Astrocyte of the cerebellum (primary cell): ENCODE data around the gene ARHGAP36.

Experiments used
- DNase-seq: peaks from one replicate; pipeline ENCODE4 v3.0.0-alpha.2; 2011; ENCODE audit warnings: low read depth
- H3K4me3 ChIP-seq: 2 replicates; pipeline ENCODE4 v1.5.1; 2011; ENCODE audit warnings: mild to moderate bottlenecking, low read depth, low read length, moderate library complexity
- CTCF ChIP-seq: IDR thresholded peaks from 2 replicates; pipeline ENCODE4 v1.5.1; 2012; ENCODE audit warnings: low read length, low read depth, moderate library complexity, mild to moderate bottlenecking; ENCODE audit errors: missing control alignments
- in situ Hi-C: cut with HindIII; loops from 2 replicates; pipeline ENCODE4 v1.10.0; 2017; ENCODE audit warnings: low sequenced_read_pairs

Gene ARHGAP36, protein sequence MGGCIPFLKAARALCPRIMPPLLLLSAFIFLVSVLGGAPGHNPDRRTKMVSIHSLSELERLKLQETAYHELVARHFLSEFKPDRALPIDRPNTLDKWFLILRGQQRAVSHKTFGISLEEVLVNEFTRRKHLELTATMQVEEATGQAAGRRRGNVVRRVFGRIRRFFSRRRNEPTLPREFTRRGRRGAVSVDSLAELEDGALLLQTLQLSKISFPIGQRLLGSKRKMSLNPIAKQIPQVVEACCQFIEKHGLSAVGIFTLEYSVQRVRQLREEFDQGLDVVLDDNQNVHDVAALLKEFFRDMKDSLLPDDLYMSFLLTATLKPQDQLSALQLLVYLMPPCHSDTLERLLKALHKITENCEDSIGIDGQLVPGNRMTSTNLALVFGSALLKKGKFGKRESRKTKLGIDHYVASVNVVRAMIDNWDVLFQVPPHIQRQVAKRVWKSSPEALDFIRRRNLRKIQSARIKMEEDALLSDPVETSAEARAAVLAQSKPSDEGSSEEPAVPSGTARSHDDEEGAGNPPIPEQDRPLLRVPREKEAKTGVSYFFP

GRCh38 chrX:131058136-131058868 lies at the start of gene ARHGAP36:
Gene ARHGAP36 (plus strand): TSS chrX:131058346. CDS start chrX:131081666, 23,320 bp downstream.
- in situ Hi-C loops: no loop called here
- peak within 1 kb of the TSS; percentile 3 for H3K4me3 ChIP-seq
- DNase-seq: no peak
- no peak for TF ChIP-seq CTCF

DNA sequence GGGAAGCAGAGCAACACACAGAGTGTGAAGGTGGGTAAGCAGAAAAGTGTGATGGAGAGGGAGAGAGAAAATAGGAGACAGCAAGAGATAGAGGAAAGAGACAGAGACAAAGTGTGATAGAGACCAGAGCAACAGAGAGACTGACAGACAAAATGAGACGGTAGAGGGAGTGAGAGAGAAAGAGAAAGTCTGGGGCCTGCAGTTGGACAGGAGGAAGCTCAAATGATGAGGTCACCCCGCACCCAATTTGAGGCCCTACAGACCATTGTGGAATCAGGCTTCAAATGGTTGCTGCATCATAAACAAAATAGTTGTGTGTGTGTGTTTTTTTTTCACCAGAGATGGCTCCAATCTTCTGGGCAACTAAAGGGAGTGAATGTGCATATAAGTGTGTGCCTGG lies 48.0 kb upstream of the ARHGAP36 start:
- DNase-seq: no peak
- no peak overlapping the region for H3K4me3 ChIP-seq
- no peak for TF ChIP-seq CTCF
- in situ Hi-C loops: no loop called here

DNA sequence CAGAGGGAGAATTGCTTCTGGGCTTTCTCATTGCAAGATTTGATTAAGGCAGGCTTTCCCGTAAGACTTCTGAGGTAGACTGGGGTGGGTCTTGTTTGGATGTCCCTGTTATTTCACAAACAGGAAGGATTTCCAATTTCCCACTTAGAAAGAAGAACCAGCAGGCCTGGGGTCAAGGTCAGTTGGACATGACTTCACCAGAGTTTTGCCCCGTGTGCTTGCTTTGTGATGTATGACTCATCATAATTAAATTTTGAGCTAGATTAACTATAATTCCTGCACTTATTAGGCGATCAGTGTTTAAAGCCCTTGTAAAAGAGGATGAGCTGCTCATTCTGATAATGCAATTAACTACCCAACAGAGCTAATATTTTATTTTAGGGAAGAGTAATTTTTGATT lies 32.8 kb upstream of the ARHGAP36 start:
- in situ Hi-C loops: no loop called here
- TF ChIP-seq CTCF: no peak
- no peak overlapping the region for H3K4me3 ChIP-seq
- no peak for DNase-seq

DNA sequence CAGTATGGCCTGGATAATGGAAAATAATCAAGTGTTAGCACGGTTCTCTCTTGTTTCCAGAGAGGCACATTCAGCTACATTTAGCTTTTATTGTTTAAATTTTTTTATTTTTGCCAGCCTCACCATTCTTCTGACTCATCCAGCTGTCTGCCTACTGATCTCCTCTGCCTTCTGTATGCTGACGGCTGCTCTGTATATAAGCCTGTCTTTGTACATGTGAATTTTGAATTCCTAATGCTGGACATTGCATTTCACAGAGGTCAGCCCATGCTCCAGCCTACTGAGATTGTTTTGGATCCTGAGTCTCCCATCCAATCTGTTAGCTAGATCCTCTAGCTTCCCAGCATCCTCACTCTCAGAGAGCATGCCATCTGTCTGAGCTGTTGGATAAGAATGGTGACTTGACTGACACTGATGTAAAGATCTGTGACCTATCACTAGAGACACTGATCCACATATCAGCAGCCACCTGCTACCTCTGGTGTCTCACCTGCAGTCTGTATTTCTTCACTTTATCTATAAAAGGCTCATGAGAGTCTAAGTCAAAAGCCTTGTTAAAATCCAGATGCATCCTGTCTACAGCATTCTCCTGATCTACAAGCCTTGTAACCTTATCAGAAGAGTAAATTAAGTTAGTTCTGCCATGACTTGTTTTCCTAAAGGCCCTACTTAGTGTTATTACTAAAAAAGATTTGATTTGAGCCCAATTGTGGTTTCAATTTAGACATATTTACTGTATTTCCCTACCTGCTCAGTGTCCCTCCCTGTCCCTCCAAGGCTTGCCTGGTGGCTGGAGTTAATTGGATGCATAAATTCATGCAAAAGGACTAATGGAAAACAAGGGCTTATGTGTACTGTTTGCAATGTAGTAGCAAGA lies 25.6 kb upstream of the ARHGAP36 start:
- in situ Hi-C loops: no loop called here
- TF ChIP-seq CTCF: no peak
- DNase-seq: no peak
- H3K4me3 ChIP-seq: no peak overlapping the region

DNA sequence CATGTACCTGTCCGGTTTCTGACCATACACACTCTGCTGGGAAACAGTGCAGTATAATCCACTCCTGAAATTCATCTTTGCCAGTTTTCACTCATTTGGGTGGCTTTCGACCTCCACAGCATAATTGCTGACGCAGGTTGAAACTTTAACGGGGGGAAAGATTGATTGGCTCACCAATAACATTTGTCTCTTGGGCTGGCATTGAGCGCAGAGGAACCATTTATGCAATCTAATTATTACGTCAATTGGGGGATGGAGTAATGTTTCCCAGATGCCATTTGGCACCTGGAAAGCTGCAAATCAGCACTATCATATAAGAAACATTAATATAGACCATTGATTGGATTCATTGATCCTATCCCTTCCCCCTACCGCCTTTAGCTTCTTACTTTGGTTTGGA lies 24.1 kb upstream of the ARHGAP36 start:
- in situ Hi-C loops: no loop called here
- no peak for TF ChIP-seq CTCF
- no peak for DNase-seq
- H3K4me3 ChIP-seq: no peak overlapping the region

- H3K4me3 ChIP-seq: no peak overlapping the region
- in situ Hi-C loops: no loop called here
- DNase-seq: no peak
- TF ChIP-seq CTCF: no peak
These were observed 17.4 kb upstream of the ARHGAP36 start for GRCh38 chrX:131040781-131041180.
